Common myeloid progenitor, CD34-positive (primary cell): ENCODE results near the gene FBXW11.
A peak's percentile ranks its signal among the peaks of the same experiment; 100 is the strongest.

Source experiments
- CTCF ChIA-PET: fragments of 350-600 bp; sonication (Branson Sonifier 250); formaldehyde crosslinking; loops from one replicate; lab custom pipeline; 2021; ENCODE audit warnings: antibody characterized with exemption; lab: Charles Lee
- POLR2A ChIA-PET: fragments of 350-600 bp; sonication (Branson Sonifier 250); formaldehyde crosslinking; loops from one replicate; lab custom pipeline; 2021; ENCODE audit warnings: antibody characterized with exemption; lab: Charles Lee
- DNase-seq, 3 donors: peaks; one replicate each; pipeline versions ENCODE4 v3.0.0 to v3.0.0-alpha.2; 2013
- H3K27ac ChIP-seq, 2 experiments: 1 replicate in 1 of 2; 2 replicates in 1 of 2; pipeline ENCODE4 v1.7.0; 2013; ENCODE audit warnings: inconsistent platforms in 2 of 2, low read length in 2 of 2, mild to moderate bottlenecking in 2 of 2, low read depth in 1 of 2, moderate library complexity in 1 of 2; ENCODE audit not compliant: severe bottlenecking in 2 of 2, insufficient read depth in 1 of 2, poor library complexity in 1 of 2
- H3K27me3 ChIP-seq, 5 experiments: replicated peaks in 2 of 5; 1 replicate in 3 of 5; 2 replicates in 2 of 5; pipeline versions ENCODE4 v1.6.1 to v1.7.0; 2013; ENCODE audit warnings: low read length in 4 of 5, mild to moderate bottlenecking in 2 of 5, moderate library complexity in 2 of 5, inconsistent platforms in 1 of 5; ENCODE audit not compliant: insufficient read depth in 5 of 5, control insufficient read depth in 4 of 5
- H3K36me3 ChIP-seq, 4 experiments: 1 replicate in 2 of 4; 2 replicates in 2 of 4; pipeline versions ENCODE4 v1.6.1 to v1.7.0; 2013; ENCODE audit warnings: low read length in 3 of 4, control low read depth in 1 of 4, mild to moderate bottlenecking in 1 of 4; ENCODE audit not compliant: control insufficient read depth in 4 of 4, insufficient read depth in 4 of 4
- H3K4me1 ChIP-seq, 4 experiments: 1 replicate in 3 of 4; 2 replicates in 1 of 4; pipeline versions ENCODE4 v1.6.1 to v1.7.1; 2013; ENCODE audit warnings: low read length in 3 of 4, mild to moderate bottlenecking in 3 of 4, control low read depth in 1 of 4, inconsistent platforms in 1 of 4, moderate library complexity in 1 of 4; ENCODE audit not compliant: control insufficient read depth in 4 of 4, insufficient read depth in 4 of 4; ENCODE audit errors: control extremely low read depth in 1 of 4
- H3K4me3 ChIP-seq, 7 experiments: 1 replicate in 4 of 7; 2 replicates in 3 of 7; pipeline versions ENCODE4 v1.5.1 to v1.7.0; 2013; ENCODE audit warnings: mild to moderate bottlenecking in 7 of 7, low read length in 6 of 7, moderate library complexity in 6 of 7, inconsistent platforms in 2 of 7, low read depth in 2 of 7, control low read depth in 1 of 7; ENCODE audit not compliant: insufficient read depth in 4 of 7, control insufficient read depth in 1 of 7; ENCODE audit errors: extremely low read depth in 1 of 7
- H3K9me3 ChIP-seq, 5 experiments: 1 replicate in 4 of 5; 2 replicates in 1 of 5; pipeline versions ENCODE4 v1.6.1 to v1.7.1; 2013; ENCODE audit warnings: low read length in 4 of 5, mild to moderate bottlenecking in 2 of 5, inconsistent platforms in 1 of 5, low read depth in 1 of 5, moderate library complexity in 1 of 5; ENCODE audit not compliant: control insufficient read depth in 4 of 5, insufficient read depth in 2 of 5; ENCODE audit errors: control extremely low read depth in 1 of 5
- WGBS: methylation state at CpG from one replicate; pipeline ENCODE4 v1.1.5; 2013; ENCODE audit not compliant: insufficient coverage; 5-methylcytosine and 5-hydroxymethylcytosine counted together

FBXW11 gene

GRCh38 chr5:171845857-171846256 is 160.6 kb downstream of the FBXW11 start:
- Histone ChIP-seq H3K36me3 (no peaks in the 10 kb centered on the region), H3K4me3 (no peak overlapping the region), H3K27me3 (no peaks in the 10 kb centered on the region), H3K4me1 (peaks cover 0 to 65% (median 51%) of the 10 kb centered on the region in 4 experiments), H3K9me3 (no peaks in the 10 kb centered on the region), H3K27ac (no peak overlapping the region)
- POLR2A ChIA-PET, result no interaction called here
- no peak for DNase-seq
- 85% methylated on average over 2 of the region's 3 CpGs for WGBS
- CTCF ChIA-PET, result interaction anchor here (0.7 to 1.5 kb wide), 2 partner anchors 12 to 65 kb away, joined by 3 read pairs; no protein-coding TSS in a partner anchor

- WGBS, result 49% methylated on average over 10 of the region's 11 CpGs
- Histone ChIP-seq H3K9me3 (no peaks in the 10 kb centered on the region), H3K36me3 (no peaks in the 10 kb centered on the region), H3K4me1 (peaks cover 0 to 71% (median 58%) of the 10 kb centered on the region in 4 experiments), H3K4me3 (no peak overlapping the region), H3K27me3 (no peaks in the 10 kb centered on the region), H3K27ac (no peak overlapping the region)
- ChIA-PET POLR2A (no interaction called here), CTCF (interaction anchor here (0.8 to 1.4 kb wide), 2 partner anchors 10 to 14 kb away, joined by 3 read pairs; no protein-coding TSS in a partner anchor)
- DNase-seq, result peak in 2 of 3 donors; percentile 77 to 85
These were observed 161.3 kb downstream of the FBXW11 start for GRCh38 chr5:171845040-171845630.

GRCh38 chr5:171842777-171843328 is 163.6 kb downstream of the FBXW11 start:
- Histone ChIP-seq H3K9me3 (no peaks in the 10 kb centered on the region), H3K27ac (no peak overlapping the region), H3K27me3 (no peaks in the 10 kb centered on the region), H3K4me1 (peaks cover 0 to 68% (median 52%) of the 10 kb centered on the region in 4 experiments), H3K4me3 (no peak overlapping the region), H3K36me3 (no peaks in the 10 kb centered on the region)
- ChIA-PET CTCF (interaction anchor here (1.7 to 2.5 kb wide), 2 partner anchors 9 to 64 kb away, joined by 5 to 8 read pairs; no protein-coding TSS in a partner anchor), POLR2A (no interaction called here)
- DNase-seq, result peak in 2 of 3 donors; percentile 57 to 65
- WGBS, result 78% methylated on average over 3 of the region's 5 CpGs

GRCh38 chr5:171841984-171842776 is 164.3 kb downstream of the FBXW11 start:
- CTCF ChIA-PET, result interaction anchor here (0.5 to 2.5 kb wide), 5 partner anchors 12 to 433 kb away, joined by 3 to 8 read pairs (median 3); no protein-coding TSS in a partner anchor
- H3K27me3 ChIP-seq, result no peaks in the 10 kb centered on the region
- POLR2A ChIA-PET, result no interaction called here
- no peaks in the 10 kb centered on the region for H3K36me3 ChIP-seq
- peak overlapping the region in 2 of 7 experiments; percentile 29 to 36 for H3K4me3 ChIP-seq
- H3K27ac ChIP-seq, result no peak overlapping the region
- peaks cover 0 to 61% (median 49%) of the 10 kb centered on the region in 4 experiments for H3K4me1 ChIP-seq
- peak in 1 of 3 donors; percentile 62 for DNase-seq
- H3K9me3 ChIP-seq, result no peaks in the 10 kb centered on the region
- 36% methylated on average over 22 of the region's 24 CpGs for WGBS

- Histone ChIP-seq H3K27me3 (no peaks in the 10 kb centered on the region), H3K27ac (peak overlapping the region; percentile 55 to 62), H3K4me3 (peak overlapping the region in 2 of 7 experiments; percentile 5 to 14), H3K36me3 (no peaks in the 10 kb centered on the region), H3K4me1 (peaks cover 0 to 49% (median 45%) of the 10 kb centered on the region in 4 experiments), H3K9me3 (no peaks in the 10 kb centered on the region)
- CTCF ChIA-PET, result interaction anchor here (1.0 to 2.5 kb wide), 7 partner anchors 8 to 432 kb away, joined by 3 to 8 read pairs (median 5); no protein-coding TSS in a partner anchor
- POLR2A ChIA-PET, result no interaction called here
- peak; percentile 88 to 98 (median 97) for DNase-seq
- WGBS, result 15% methylated on average over 14 of the region's 16 CpGs
These were observed 165.5 kb downstream of the FBXW11 start for GRCh38 chr5:171840711-171841522.

- WGBS, result 44% methylated on average over 2 of the region's 2 CpGs
- DNase-seq, result peak in 2 of 3 donors; percentile 43 to 62
- H3K4me3 ChIP-seq, result no peak overlapping the region
- ChIA-PET POLR2A (no interaction called here), CTCF (interaction anchor here (1.2 to 2.0 kb wide), 4 partner anchors 8 to 19 kb away, joined by 3 to 7 read pairs (median 6); no protein-coding TSS in a partner anchor)
- H3K4me1 ChIP-seq, result peaks cover 0 to 42% (median 36%) of the 10 kb centered on the region in 4 experiments
- H3K27ac ChIP-seq, result no peak overlapping the region
- H3K27me3 ChIP-seq, result no peaks in the 10 kb centered on the region
- no peaks in the 10 kb centered on the region for H3K9me3 ChIP-seq
- H3K36me3 ChIP-seq, result no peaks in the 10 kb centered on the region
These were observed 166.4 kb downstream of the FBXW11 start for GRCh38 chr5:171840066-171840465.
